Measurements from ENCODE around the gene EGLN1. TPM values are rescaled to one million over a fixed set of nuclear protein-coding genes. Genes with fewer than 3 reads are reported as not detected.
"Not testable (repeated sequence)": the region's sequence is repeated elsewhere in the genome, so short reads cannot be mapped to it uniquely, and the experiment has no call there.

Gene EGLN1
- total RNA-seq, 1 donor from 2014 or later = 17.1 TPM

DNA sequence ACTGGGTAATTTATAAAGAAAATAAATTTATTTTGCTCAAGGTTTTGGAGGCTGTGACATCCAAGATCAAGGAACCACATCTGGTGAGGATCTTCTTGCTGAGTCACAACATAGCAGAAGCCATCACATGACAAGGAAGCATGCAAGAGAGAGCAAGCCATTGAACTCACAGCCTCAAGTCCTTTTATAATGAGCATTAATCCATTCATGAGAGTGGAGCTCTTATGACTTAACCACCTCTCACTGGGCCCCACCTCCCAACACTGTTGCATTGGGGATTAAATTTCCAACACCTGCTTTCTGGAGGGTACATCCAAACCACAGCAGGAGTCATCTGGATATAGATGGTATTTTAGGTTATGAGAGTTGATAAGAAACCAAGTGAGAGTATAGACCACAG, 20.6 kb upstream of the EGLN1 start:
- Mint-ChIP-seq H3K4me1 (ENCODE audit: low read depth) (no peaks in the 10 kb centered on the region), H3K27me3 (ENCODE audit: insufficient read depth) (peaks cover 39% of the 10 kb centered on the region), H3K9me3 (peaks cover 8% of the 10 kb centered on the region), H3K27ac (no peak overlapping the region), H3K36me3 (ENCODE audit: low read depth) (peaks cover 3% of the 10 kb centered on the region), H3K4me3 (no peak overlapping the region)
- intact Hi-C loops (cut with micrococcal nuclease) = no loop called here
- no peak for DNase-seq (ENCODE audit: low spot score)

DNA sequence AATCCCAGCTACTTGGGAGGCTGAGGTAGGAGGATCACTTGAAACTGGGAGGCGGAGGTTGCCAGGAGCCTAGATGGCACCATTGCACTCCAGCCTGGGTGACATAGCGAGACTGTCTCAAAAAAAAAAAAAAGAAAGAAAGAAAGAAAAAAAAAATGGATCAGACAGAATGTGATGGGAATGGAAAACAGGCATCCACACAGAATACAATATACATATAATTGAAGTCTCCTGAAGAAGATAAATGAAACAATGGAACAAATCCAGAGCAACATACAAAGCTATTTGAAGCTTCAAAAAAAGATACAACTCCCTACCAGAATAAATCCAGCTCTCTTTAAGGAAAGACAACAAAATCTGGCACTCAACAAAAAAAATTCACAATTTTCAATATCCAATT, 10.9 kb upstream of the EGLN1 start:
- no peak overlapping the region for H3K27ac Mint-ChIP-seq
- no peaks in the 10 kb centered on the region for H3K36me3 Mint-ChIP-seq (ENCODE audit: low read depth)
- no peaks in the 10 kb centered on the region for H3K9me3 Mint-ChIP-seq
- H3K27me3 Mint-ChIP-seq (ENCODE audit: insufficient read depth) = peaks cover 26% of the 10 kb centered on the region
- H3K4me3 Mint-ChIP-seq = no peak overlapping the region
- DNase-seq (ENCODE audit: low spot score) = no peak
- intact Hi-C loops (cut with micrococcal nuclease) = no loop called here
- no peaks in the 10 kb centered on the region for H3K4me1 Mint-ChIP-seq (ENCODE audit: low read depth)

DNA sequence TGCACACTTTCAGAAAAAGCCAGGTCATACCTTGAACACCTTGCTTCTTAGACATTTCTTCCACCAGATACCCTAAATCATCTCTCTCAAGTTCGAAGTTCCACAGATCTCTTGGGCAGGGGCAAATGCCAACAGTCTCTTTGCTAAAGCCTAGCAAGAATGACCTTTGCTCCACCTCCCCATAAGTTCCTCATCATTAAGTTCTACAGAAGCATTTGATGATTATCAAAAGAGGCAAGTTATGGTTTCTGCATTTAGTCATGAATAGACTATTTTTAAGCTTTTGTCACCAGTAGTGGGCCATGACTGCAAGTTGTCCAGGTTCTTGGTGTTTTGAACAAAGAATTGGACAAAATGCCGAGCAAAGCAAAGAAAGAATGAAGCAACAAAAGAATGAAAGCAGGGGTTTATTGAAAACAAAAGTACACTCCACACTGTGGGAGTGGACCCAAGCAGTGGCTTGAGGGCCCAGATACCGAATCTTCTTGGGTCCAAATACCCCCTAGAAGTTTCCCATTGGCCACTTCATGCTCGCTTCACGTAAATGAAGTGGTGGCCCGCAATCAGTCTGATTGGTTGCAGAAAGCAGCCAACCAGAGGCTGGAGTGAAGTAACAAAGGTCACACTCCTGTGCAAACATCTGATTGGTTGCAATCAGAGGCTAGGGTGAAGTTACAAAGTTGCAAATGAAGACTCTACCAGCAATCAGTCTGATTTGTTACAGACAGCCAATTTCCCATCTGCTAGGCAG, 9.8 kb upstream of the EGLN1 start:
- H3K36me3 Mint-ChIP-seq (ENCODE audit: low read depth) = no peaks in the 10 kb centered on the region
- H3K9me3 Mint-ChIP-seq = no peaks in the 10 kb centered on the region
- no peak overlapping the region for H3K27ac Mint-ChIP-seq
- no peak for DNase-seq (ENCODE audit: low spot score)
- intact Hi-C loops (cut with micrococcal nuclease) = no loop called here
- no peaks in the 10 kb centered on the region for H3K4me1 Mint-ChIP-seq (ENCODE audit: low read depth)
- peaks cover 26% of the 10 kb centered on the region for H3K27me3 Mint-ChIP-seq (ENCODE audit: insufficient read depth)
- no peak overlapping the region for H3K4me3 Mint-ChIP-seq

DNA sequence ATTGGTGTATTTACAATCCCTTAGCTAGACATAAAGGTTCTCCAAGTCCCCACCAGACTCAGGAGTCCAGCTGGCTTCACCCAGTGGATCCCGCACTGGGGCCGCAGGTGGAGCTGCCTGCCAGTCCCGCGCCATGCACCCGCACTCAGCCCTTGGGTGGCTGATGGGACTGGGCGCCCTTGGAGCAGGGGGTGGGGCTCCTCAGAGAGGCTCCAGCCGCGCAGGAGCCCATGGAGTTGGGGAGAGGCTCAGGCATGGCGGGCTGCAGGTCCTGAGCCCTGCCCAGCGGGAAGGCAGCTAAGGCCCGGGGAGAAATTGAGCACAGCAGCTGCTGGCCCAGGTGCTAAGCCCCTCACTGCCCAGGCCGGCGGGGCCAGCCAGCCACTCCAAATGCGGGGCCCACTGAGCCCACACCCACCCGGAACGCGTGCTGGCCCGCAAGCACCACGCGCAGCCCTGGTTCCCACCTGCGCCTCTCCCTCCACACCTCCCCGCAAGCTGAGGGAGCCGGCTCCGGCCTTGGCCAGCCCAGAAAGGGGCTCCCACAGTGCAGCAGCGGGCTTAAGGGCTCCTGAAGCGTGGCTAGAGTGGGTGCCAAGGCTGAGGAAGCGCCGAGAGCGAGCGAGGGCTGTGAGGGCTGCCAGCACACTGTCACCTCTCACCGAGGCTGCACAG, 8.7 kb upstream of the EGLN1 start:
- peaks cover 28% of the 10 kb centered on the region for H3K27me3 Mint-ChIP-seq (ENCODE audit: insufficient read depth)
- H3K27ac Mint-ChIP-seq; intact Hi-C loops (cut with micrococcal nuclease); H3K9me3 Mint-ChIP-seq; H3K4me1 Mint-ChIP-seq (ENCODE audit: low read depth); H3K36me3 Mint-ChIP-seq (ENCODE audit: low read depth); H3K4me3 Mint-ChIP-seq; DNase-seq (ENCODE audit: low spot score): not testable (repeated sequence)

DNA sequence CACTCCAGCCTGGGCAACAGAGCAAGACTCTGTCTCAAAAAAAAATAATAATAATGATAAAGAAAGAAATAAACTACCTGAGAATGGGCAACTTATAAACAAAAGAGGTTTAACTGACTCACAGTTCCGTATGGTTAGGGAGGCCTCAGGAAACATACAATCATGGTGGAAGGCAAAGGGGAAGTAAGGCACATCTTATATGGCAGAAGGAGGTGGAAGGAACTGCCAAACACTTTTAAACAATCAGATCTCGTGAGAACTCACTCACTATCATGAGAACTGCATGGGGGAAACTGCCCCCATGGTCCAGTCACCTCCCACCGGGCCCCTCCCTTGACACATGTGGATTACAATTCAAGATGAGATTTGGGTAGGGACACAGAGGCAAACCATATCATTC, 6.3 kb upstream of the EGLN1 start:
- intact Hi-C loops (cut with micrococcal nuclease) = loop anchor here (10.0 kb wide), 1 partner anchor 564 kb away; the partner anchor contains the start of gene C1orf198
- H3K9me3 Mint-ChIP-seq = no peaks in the 10 kb centered on the region
- no peaks in the 10 kb centered on the region for H3K36me3 Mint-ChIP-seq (ENCODE audit: low read depth)
- H3K27ac Mint-ChIP-seq = no peak overlapping the region
- no peak overlapping the region for H3K4me3 Mint-ChIP-seq
- H3K27me3 Mint-ChIP-seq (ENCODE audit: insufficient read depth) = peaks cover 25% of the 10 kb centered on the region
- no peak for DNase-seq (ENCODE audit: low spot score)
- H3K4me1 Mint-ChIP-seq (ENCODE audit: low read depth) = peaks cover 7% of the 10 kb centered on the region

DNA sequence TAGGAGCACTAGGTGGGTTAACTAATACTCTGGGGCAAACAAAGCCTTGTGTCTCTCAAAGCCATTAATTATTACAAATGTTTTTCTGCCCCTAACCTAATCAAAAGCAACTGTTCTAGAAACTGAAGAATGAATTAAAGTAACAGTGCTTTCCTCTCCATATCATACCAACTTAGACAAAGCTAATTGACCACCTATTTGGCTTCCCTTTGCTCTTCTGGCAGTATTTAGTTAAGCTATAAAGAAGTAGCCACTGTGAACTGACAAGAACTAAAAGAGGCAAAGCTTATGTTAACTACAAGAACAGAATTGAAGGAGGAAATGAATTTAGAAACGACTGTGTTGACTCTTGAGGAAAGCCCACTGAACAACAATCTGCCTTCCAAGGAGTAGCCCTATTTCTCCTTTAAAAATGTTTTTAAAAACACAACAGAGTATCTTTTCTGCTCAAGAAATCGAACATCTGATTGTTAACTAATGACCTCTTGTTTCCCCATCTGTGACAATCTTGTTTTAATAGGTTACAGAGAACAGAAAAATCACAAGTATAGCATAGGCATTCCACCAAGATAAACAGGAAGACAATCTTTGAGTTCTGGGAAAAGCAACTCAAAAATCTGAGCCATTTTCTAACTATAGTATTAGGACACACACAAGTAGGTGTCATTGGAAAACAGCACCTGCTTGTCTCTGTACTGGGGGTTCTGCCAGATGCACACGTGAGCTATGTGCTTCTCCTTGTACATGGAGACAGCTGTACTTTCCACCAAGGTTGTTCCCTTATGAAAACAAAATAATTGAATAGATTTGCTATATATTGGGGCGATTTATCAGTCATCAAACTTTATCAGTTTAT, 3.1 kb upstream of the EGLN1 start:
- peaks cover 21% of the 10 kb centered on the region for H3K4me1 Mint-ChIP-seq (ENCODE audit: low read depth)
- DNase-seq (ENCODE audit: low spot score) = no peak
- no peaks in the 10 kb centered on the region for H3K9me3 Mint-ChIP-seq
- no peak overlapping the region for H3K4me3 Mint-ChIP-seq
- intact Hi-C loops (cut with micrococcal nuclease) = loop anchor here (10.0 kb wide), 1 partner anchor 560 kb away; the partner anchor contains the start of gene C1orf198
- peaks cover 21% of the 10 kb centered on the region for H3K27me3 Mint-ChIP-seq (ENCODE audit: insufficient read depth)
- H3K27ac Mint-ChIP-seq = no peak overlapping the region
- no peaks in the 10 kb centered on the region for H3K36me3 Mint-ChIP-seq (ENCODE audit: low read depth)

DNA sequence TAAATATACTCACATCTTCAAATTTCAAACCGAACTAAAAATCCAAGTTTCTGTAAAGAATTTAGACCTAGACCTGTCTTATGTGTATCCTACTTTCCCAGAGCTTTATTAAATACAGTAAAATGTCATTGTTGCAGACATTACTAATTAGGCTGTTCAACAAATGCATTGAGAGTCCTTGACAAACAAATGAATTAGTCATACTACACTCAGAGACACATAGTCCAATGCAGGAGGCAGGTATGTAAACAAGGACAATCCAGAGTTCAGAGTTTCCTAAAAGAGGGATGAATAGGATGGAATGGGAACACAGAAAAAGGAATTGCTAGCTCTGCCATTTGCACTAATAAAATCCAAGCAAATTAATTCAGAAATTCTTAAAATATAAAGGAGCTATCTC, 1.6 kb upstream of the EGLN1 start:
- H3K4me1 Mint-ChIP-seq (ENCODE audit: low read depth) = peaks cover 37% of the 10 kb centered on the region
- peaks cover 18% of the 10 kb centered on the region for H3K27me3 Mint-ChIP-seq (ENCODE audit: insufficient read depth)
- intact Hi-C loops (cut with micrococcal nuclease) = loop anchor here (2.0 to 10.0 kb wide), 2 partner anchors 151 to 559 kb away; partner anchors contain the start of gene C1orf198
- no peak for DNase-seq (ENCODE audit: low spot score)
- H3K4me3 Mint-ChIP-seq = no peak overlapping the region
- peaks cover 9% of the 10 kb centered on the region for H3K36me3 Mint-ChIP-seq (ENCODE audit: low read depth)
- no peak overlapping the region for H3K27ac Mint-ChIP-seq
- H3K9me3 Mint-ChIP-seq = no peaks in the 10 kb centered on the region

DNA sequence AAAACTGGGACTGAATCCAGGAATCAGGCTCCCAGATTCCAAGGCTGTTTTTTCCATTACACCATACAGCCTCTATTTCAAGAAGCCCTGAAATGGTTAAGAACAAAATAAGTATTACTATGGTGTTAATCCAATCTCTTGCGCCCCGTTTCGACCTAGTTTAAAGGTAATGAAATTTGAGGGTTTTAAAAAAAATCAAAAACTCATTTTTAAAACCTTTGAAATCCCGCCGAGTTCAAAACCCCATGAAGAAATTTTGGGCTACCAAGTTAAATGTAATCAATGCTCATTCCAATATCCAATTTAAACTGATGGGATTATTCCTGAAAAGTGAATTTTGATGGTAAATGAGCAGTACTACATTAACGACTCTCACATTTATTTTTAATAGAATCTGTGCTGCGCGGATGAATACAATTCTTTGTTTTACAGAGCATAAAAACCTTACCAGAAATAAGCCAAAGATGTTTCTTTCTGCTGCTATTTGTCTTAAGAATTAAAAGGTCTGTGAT, 767 bp upstream of the EGLN1 start:
- DNase-seq (ENCODE audit: low spot score) = no peak
- Mint-ChIP-seq H3K4me3 (peak overlapping the region; percentile 86), H3K27me3 (ENCODE audit: insufficient read depth) (peaks cover 18% of the 10 kb centered on the region), H3K4me1 (ENCODE audit: low read depth) (peaks cover 45% of the 10 kb centered on the region), H3K9me3 (no peaks in the 10 kb centered on the region), H3K36me3 (ENCODE audit: low read depth) (peaks cover 11% of the 10 kb centered on the region), H3K27ac (peak overlapping the region; percentile 92)
- intact Hi-C loops (cut with micrococcal nuclease) = loop anchor here (1.0 to 10.0 kb wide), 7 partner anchors 37 to 558 kb away; partner anchors contain the start of genes C1orf198, SPRTN and TSNAX

DNA sequence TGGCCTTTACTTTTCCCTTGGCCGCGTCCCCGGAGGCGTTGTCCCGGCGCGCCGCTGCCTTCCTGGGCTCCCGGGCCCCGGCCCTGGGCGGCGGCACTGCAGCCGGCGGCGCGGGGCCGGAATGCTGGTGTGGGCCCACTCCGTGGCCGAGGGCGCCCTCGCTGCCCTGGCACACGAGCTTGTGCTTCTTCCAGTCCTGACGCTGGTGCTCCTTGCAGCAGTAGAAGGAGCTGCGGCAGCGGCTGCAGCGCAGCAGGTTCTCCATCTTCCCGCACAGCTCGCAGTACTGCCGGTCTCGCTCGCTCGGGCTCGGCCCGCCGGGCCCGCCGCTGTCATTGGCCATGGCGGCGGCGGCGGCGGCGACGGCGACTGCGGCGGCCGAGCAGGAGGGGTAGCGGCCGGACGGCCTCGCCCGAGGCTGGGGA, 529 bp downstream of the EGLN1 start:
- peak; percentile 45 for DNase-seq (ENCODE audit: low spot score)
- Mint-ChIP-seq H3K4me1 (ENCODE audit: low read depth) (peaks cover 58% of the 10 kb centered on the region), H3K27ac (peak overlapping the region; percentile 53)

DNA sequence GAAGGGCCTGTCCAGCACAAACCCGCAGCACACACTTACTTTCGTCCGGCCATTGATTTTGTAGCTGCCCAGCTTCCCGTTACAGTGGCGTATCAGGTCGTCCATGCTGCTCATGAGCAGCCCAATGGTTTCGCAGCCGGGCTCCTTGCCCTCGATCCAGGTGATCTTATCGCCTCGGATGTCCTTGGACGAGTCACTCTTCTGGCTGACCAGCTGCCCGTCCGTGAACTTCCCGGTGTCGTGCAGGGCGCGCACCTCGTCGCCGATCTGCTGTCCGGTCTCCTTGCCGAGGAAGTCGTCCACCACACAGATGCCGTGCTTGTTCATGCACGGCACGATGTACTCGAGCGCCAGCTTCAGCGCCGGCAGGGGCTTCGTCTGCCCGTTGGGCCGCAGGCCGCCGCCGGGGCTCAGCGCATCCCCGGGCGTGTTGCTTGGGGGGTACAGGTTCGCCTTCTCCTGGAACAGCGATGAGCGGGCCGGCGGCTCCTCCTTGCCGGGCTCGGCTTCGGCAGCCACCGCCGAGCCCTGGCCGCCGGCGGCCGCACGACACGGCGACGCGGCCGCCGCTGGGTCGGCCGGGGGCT, 1.0 kb downstream of the EGLN1 start:
- Mint-ChIP-seq H3K27me3 (ENCODE audit: insufficient read depth) (peaks cover 14% of the 10 kb centered on the region), H3K9me3 (no peaks in the 10 kb centered on the region), H3K27ac (peak overlapping the region; percentile 82), H3K4me1 (ENCODE audit: low read depth) (peaks cover 59% of the 10 kb centered on the region), H3K36me3 (ENCODE audit: low read depth) (peaks cover 22% of the 10 kb centered on the region), H3K4me3 (peak overlapping the region; percentile 93)
- intact Hi-C loops (cut with micrococcal nuclease) = loop anchor here (1.0 to 10.0 kb wide), 5 partner anchors 20 to 556 kb away; partner anchors contain the start of genes C1orf198 and GNPAT
- peak; percentile 25 for DNase-seq (ENCODE audit: low spot score)

More for the DNA sequence above, 529 bp downstream of the EGLN1 start:
- Mint-ChIP-seq H3K36me3 (ENCODE audit: low read depth) (peaks cover 21% of the 10 kb centered on the region), H3K9me3 (no peaks in the 10 kb centered on the region), H3K4me3 (peak overlapping the region; percentile 75), H3K27me3 (ENCODE audit: insufficient read depth) (peaks cover 18% of the 10 kb centered on the region)
- intact Hi-C loops (cut with micrococcal nuclease) = loop anchor here (2.0 to 10.0 kb wide), 4 partner anchors 21 to 557 kb away; partner anchors contain the start of genes C1orf198 and GNPAT

DNA sequence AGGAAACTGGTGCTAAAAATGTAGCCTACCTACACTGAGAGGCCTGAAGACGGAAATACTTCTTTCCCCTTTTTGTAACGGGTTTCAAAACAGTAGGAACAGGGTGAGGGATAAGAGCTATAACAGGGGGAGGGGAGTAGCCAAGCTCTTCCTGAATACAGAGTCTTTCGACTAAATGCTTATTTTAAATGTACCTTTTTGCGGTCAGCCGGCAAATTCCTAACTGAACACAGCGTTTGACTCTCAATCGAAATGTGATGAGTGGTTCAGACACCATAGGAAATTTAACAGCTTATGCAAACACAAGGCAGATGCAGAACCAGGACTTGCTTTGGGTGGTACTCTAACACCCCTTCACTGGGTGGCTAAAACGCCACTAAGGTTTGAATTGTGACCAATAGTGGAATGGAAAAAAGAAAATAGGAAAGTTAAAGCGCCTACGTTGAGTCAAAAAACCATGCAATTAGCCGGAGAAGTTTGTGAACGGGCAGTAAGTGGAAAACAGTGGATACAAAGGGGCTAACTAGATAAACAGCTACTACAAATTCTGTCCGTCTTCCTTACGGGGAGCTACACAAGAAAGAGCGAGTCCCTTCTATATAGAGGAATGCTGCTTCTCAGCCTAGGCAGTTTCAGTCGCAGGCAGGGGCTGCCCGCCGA, 1.7 kb downstream of the EGLN1 start:
- peak overlapping the region; percentile 93 for H3K4me3 Mint-ChIP-seq
- no peak for DNase-seq (ENCODE audit: low spot score)
- H3K4me1 Mint-ChIP-seq (ENCODE audit: low read depth) = peaks cover 60% of the 10 kb centered on the region
- no peaks in the 10 kb centered on the region for H3K9me3 Mint-ChIP-seq
- intact Hi-C loops (cut with micrococcal nuclease) = loop anchor here (1.0 to 10.0 kb wide), 5 partner anchors 20 to 556 kb away; partner anchors contain the start of genes C1orf198 and GNPAT
- H3K27me3 Mint-ChIP-seq (ENCODE audit: insufficient read depth) = peaks cover 10% of the 10 kb centered on the region
- H3K27ac Mint-ChIP-seq = peak overlapping the region; percentile 82
- H3K36me3 Mint-ChIP-seq (ENCODE audit: low read depth) = peaks cover 24% of the 10 kb centered on the region

Measured in activated T-helper 1 cell treated with anti-CD3 and anti-CD28 coated beads, Interleukin-12 subunit alpha, Interleukin-12 subunit beta, Interleukin-2, Interleukin-4 antibody, amounts not matched to agents 30 ng/mL and 10 ng/mL and 1 ng/mL, durations not matched to agents 14 hours and 24 hours and 36 hours (primary cell).